HL-60 (cell line): ENCODE data around the gene RFXANK.

Experiments used
- DNase-seq, 2 experiments: peaks; one replicate each; pipeline ENCODE4 v3.0.0-alpha.2; 2010 to 2020; ENCODE audit warnings: low read depth in 1 of 2, low spot score in 1 of 2
- H3K27ac ChIP-seq: fragments of 250-450 bp; sonication (Bioruptor Pico); replicated peaks from 2 replicates; pipeline ENCODE4 v1.5.1; 2020; ENCODE audit warnings: mild to moderate bottlenecking, moderate library complexity
- H3K27me3 ChIP-seq: fragments of 250-450 bp; sonication (Bioruptor Pico); 2 replicates; pipeline ENCODE4 v1.5.1; 2021; ENCODE audit warnings: mild to moderate bottlenecking, moderate library complexity; ENCODE audit not compliant: insufficient read depth, poor library complexity, severe bottlenecking
- H3K4me3 ChIP-seq: replicated peaks from 2 replicates; pipeline ENCODE4 v1.5.1; 2011; ENCODE audit warnings: mild to moderate bottlenecking, control low read depth, low read length; ENCODE audit not compliant: insufficient read depth
- GABPA ChIP-seq: IDR thresholded peaks from 2 replicates; pipeline ENCODE4 v1.6.1; 2012; ENCODE audit warnings: low read depth
- POLR2AphosphoS5 ChIP-seq: IDR thresholded peaks from 2 replicates; pipeline ENCODE4 v1.6.1; 2012; ENCODE audit warnings: low read depth
- SPI1 ChIP-seq: IDR thresholded peaks from 2 replicates; pipeline ENCODE4 v1.6.1; 2012; ENCODE audit warnings: low read depth, mild to moderate bottlenecking, borderline replicate concordance
- TF ChIP-seq, protein P1 (sequence below): IDR thresholded peaks from one replicate; pipeline ENCODE4 v1.5.1; 2011; ENCODE audit warnings: low read length, control low read depth, inconsistent platforms; ENCODE audit not compliant: insufficient read depth
- TF ChIP-seq, protein P2 (sequence below): IDR thresholded peaks from 2 replicates; pipeline ENCODE4 v1.6.1; 2012; ENCODE audit warnings: low read depth; ENCODE audit not compliant: insufficient replicate concordance

The RFXANK gene

DNA sequence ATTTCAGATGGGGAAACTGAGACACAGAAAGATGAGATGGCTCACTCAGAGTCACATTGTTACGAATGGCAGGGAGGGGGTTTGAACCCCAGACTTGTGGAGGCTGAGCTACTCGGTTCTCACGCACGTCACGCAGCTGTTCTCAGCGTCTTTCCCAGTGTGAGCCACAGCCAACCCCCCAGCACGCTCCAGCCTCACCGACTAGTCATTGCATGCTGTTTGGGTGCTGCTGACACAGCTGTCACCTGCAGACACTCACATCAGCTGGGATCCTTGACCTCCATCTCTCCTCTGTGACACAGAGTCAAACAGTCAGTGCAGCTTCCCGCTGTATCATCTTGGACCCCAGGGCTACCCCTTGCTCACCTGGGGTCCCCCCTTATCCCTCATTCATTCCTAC lies 17.3 kb downstream of the RFXANK start:
- no peak for DNase-seq
- H3K4me3 ChIP-seq: no peak overlapping the region
- H3K27me3 ChIP-seq: peaks cover 16% of the 10 kb centered on the region
- TF ChIP-seq GABPA: no peak
- TF ChIP-seq, protein P1, sequence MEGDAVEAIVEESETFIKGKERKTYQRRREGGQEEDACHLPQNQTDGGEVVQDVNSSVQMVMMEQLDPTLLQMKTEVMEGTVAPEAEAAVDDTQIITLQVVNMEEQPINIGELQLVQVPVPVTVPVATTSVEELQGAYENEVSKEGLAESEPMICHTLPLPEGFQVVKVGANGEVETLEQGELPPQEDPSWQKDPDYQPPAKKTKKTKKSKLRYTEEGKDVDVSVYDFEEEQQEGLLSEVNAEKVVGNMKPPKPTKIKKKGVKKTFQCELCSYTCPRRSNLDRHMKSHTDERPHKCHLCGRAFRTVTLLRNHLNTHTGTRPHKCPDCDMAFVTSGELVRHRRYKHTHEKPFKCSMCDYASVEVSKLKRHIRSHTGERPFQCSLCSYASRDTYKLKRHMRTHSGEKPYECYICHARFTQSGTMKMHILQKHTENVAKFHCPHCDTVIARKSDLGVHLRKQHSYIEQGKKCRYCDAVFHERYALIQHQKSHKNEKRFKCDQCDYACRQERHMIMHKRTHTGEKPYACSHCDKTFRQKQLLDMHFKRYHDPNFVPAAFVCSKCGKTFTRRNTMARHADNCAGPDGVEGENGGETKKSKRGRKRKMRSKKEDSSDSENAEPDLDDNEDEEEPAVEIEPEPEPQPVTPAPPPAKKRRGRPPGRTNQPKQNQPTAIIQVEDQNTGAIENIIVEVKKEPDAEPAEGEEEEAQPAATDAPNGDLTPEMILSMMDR: no peak
- TF ChIP-seq, protein P2, sequence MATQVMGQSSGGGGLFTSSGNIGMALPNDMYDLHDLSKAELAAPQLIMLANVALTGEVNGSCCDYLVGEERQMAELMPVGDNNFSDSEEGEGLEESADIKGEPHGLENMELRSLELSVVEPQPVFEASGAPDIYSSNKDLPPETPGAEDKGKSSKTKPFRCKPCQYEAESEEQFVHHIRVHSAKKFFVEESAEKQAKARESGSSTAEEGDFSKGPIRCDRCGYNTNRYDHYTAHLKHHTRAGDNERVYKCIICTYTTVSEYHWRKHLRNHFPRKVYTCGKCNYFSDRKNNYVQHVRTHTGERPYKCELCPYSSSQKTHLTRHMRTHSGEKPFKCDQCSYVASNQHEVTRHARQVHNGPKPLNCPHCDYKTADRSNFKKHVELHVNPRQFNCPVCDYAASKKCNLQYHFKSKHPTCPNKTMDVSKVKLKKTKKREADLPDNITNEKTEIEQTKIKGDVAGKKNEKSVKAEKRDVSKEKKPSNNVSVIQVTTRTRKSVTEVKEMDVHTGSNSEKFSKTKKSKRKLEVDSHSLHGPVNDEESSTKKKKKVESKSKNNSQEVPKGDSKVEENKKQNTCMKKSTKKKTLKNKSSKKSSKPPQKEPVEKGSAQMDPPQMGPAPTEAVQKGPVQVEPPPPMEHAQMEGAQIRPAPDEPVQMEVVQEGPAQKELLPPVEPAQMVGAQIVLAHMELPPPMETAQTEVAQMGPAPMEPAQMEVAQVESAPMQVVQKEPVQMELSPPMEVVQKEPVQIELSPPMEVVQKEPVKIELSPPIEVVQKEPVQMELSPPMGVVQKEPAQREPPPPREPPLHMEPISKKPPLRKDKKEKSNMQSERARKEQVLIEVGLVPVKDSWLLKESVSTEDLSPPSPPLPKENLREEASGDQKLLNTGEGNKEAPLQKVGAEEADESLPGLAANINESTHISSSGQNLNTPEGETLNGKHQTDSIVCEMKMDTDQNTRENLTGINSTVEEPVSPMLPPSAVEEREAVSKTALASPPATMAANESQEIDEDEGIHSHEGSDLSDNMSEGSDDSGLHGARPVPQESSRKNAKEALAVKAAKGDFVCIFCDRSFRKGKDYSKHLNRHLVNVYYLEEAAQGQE: no peak
- TF ChIP-seq SPI1: no peak
- TF ChIP-seq POLR2AphosphoS5: no peak
- H3K27ac ChIP-seq: no peak overlapping the region

DNA sequence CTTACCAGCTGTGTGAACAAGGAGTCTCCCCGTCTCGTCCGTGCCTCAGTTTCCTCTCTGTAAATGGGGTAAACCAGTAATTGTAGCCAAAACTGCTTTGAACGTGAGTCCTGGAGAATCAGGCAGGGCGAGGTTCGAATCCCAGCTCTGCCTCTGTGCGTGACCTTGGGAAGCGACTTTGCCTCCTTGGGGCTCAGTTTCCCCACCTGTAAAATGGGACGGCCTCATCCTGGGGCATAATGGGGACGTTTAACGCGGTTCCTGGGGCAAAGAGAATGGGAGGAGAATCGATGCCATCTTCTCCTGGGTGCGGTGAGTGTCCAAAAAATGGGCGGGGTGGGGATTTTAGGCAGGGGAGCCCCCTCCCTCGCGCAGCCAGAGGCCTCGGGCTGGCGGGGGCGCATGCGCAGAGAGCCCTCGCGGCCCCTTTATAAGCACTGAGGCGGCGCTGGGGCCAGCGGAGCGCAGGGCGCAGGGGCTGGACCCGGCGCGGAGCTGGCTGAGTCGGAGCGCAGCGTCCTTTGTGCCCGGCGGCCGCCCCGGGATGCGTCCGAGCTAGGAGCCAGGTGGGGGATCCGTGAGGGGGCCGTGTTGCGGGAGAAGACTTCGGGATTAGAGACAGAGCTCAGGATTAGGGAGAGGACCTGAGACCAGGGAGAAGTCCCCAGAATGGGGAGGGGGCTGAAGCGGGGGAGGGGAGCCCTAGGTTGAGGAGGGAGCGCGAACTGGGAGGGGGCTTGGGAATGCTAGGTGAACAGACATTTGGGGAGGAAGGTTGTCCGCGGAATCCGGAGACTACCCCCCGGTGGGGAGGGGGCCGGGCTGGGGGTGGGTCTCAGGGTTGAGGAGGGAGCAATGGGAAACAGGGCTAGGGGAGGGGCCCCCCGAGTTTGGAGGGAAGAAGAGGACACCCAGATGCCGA lies 19.7 kb downstream of the RFXANK start, which contains the start of gene NCAN:
Gene NCAN (plus strand): TSS at position 460 of the 922 bp plus-strand sequence. CDS start 4,996 bp downstream, outside the sequence.
- H3K4me3 ChIP-seq: no peak within 1 kb of the TSS
- no peak within 1 kb of the TSS for H3K27ac ChIP-seq
- DNase-seq: no peak
- TF ChIP-seq, protein P2: no peak
- TF ChIP-seq POLR2AphosphoS5 (no peak), SPI1 (no peak), GABPA (no peak)
- TF ChIP-seq, protein P1: no peak
- H3K27me3 ChIP-seq: peaks cover 18% of the 10 kb centered on the region

DNA sequence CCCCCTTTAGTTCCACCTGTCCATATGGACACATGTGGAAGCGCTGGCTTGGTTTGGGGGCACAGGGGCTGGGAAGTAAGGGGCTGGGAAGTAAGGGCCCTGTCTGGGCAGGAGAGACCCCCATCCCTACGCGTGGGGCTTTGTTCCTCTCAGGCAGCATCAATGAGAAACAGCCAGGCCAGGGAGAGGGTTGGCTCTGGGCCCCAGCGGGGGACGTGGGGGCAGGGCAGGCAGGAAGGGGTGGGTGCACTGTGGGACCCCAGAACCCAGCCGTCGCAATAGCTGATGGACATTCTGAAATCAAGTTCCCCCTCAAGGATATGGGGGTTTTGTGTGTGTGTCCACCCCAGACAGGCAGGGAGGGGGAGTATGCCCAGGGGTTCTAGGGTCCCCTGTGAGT lies 20.9 kb downstream of the RFXANK start:
- no peak for DNase-seq
- H3K27me3 ChIP-seq: peaks cover 18% of the 10 kb centered on the region
- no peak overlapping the region for H3K4me3 ChIP-seq
- TF ChIP-seq, protein P1: no peak
- no peak for TF ChIP-seq POLR2AphosphoS5
- no peak for TF ChIP-seq SPI1
- no peak for TF ChIP-seq GABPA
- TF ChIP-seq, protein P2: no peak
- H3K27ac ChIP-seq: no peak overlapping the region
